GM21529 (cell line): ENCODE results near the gene ATP5IF1.

Source experiments
- ATAC-seq: cut with Tn5 transposase; IDR thresholded peaks from one replicate; pipeline ENCODE4 v1.9.1; 2021; ENCODE audit not compliant: unreplicated experiment

Gene ATP5IF1

GRCh38 chr1:28235755-28236655 is at the start of gene ATP5IF1:
Gene ATP5IF1 (plus strand): TSS chr1:28236124. CDS start chr1:28236184, 60 bp downstream.
- ATAC-seq, result peak; percentile 87

- no peak for ATAC-seq
Observed at GRCh38 chr1:28190337-28190979, 45.5 kb upstream of the ATP5IF1 start.

GRCh38 chr1:28190996-28191645 is 44.8 kb upstream of the ATP5IF1 start:
- no peak for ATAC-seq

GRCh38 chr1:28193701-28194161 is 42.2 kb upstream of the ATP5IF1 start:
- ATAC-seq, result no peak

- no peak for ATAC-seq
Observed at GRCh38 chr1:28194326-28195035, 41.4 kb upstream of the ATP5IF1 start.

GRCh38 chr1:28195780-28196179 is 40.1 kb upstream of the ATP5IF1 start:
- no peak for ATAC-seq

- ATAC-seq, result no peak
Observed at GRCh38 chr1:28196330-28196729, 39.6 kb upstream of the ATP5IF1 start.

GRCh38 chr1:28197682-28198415 is 38.1 kb upstream of the ATP5IF1 start:
- ATAC-seq, result no peak

- ATAC-seq, result peak; percentile 77
Observed at GRCh38 chr1:28199328-28200233, 36.3 kb upstream of the ATP5IF1 start.

- ATAC-seq, result no peak
Observed at GRCh38 chr1:28200234-28200873, 35.6 kb upstream of the ATP5IF1 start.

- no peak for ATAC-seq
Observed at GRCh38 chr1:28205243-28205642, 30.7 kb upstream of the ATP5IF1 start.

GRCh38 chr1:28208818-28209441 is 27.0 kb upstream of the ATP5IF1 start:
- no peak for ATAC-seq

- ATAC-seq, result no peak
Observed at GRCh38 chr1:28209700-28210099, 26.2 kb upstream of the ATP5IF1 start.

- ATAC-seq, result no peak
Observed at GRCh38 chr1:28213315-28213714, 22.6 kb upstream of the ATP5IF1 start.

- no peak for ATAC-seq
Observed at GRCh38 chr1:28229089-28229488, 6.8 kb upstream of the ATP5IF1 start.

- no peak for ATAC-seq
Observed at GRCh38 chr1:28229996-28230395, 5.9 kb upstream of the ATP5IF1 start.

- ATAC-seq, result peak; percentile 57
Observed at GRCh38 chr1:28232558-28233263, 3.2 kb upstream of the ATP5IF1 start, which contains the start of gene DNAJC8. Gene DNAJC8 (minus strand): TSS chr1:28233029. CDS start chr1:28232998, 31 bp downstream.

- ATAC-seq, result no peak
Observed at GRCh38 chr1:28233264-28233606, 2.7 kb upstream of the ATP5IF1 start.
